GM10847 (cell line): ENCODE data around the gene SCCPDH.

ENCODE experiments used
- POLR2A ChIP-seq: IDR thresholded peaks from 2 replicates; pipeline ENCODE4 v1.6.1; 2011; ENCODE audit not compliant: insufficient read length; ENCODE audit errors: extremely low read depth

SCCPDH gene

DNA sequence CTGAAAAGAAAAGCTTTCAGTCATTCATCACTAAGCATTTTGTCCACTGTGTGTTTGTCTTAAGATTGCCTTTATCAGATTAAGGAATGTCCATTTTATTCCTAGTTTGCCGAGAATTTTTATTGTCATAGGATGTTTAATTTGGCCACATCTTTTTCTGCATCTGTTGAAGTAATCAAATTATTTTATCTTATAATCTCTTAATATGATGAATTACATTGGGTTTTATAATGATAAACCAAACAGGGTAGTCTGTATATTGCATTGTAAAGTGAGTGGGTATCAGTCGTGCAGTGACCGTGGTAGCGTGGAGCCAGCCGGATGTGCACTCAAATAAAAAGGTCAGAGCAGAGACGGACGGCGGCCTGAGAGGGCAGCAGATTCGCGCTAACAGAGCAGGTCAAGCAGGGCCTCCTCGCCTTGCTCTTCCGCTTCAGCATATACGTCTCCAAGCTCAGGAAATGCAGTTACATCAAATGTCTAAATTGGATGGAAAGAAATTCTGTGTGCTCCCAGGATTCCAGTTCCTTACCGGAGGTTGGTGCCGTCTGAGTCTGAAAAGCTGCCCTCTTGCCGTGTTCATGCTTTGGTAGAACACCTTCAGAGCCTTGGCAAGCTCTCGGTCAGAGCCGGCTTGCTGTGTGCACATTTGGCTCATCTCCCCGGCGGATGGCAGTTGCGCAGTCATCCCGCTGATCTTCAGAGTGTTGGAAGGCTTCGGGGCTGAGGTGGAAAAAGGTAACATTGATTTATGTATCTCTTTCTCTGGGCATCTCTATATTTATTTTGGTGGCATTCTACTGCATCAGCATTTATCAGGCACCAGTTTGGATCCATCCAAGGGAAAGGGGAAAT is 51.5 kb downstream of the SCCPDH start:
- no peak for TF ChIP-seq POLR2A

DNA sequence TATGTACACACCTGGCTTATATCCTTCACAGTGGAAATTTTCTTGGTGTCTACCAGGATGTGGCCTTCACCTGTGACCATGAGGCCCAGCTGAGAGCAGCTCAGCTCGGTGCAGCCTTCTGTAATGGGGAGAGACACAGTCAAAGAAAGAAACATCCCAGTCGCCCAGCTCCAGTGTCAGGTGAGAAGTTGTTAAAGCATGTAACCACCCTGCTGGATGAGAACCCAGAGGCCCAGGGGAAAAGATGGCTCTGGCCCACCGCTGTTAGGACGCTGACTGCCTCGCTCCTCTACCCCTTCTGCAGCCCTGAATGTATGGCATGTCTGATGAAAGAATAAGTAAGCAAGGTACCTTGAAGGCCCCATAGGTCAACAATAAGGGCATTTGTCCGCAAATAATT is 52.7 kb downstream of the SCCPDH start:
- no peak for TF ChIP-seq POLR2A

DNA sequence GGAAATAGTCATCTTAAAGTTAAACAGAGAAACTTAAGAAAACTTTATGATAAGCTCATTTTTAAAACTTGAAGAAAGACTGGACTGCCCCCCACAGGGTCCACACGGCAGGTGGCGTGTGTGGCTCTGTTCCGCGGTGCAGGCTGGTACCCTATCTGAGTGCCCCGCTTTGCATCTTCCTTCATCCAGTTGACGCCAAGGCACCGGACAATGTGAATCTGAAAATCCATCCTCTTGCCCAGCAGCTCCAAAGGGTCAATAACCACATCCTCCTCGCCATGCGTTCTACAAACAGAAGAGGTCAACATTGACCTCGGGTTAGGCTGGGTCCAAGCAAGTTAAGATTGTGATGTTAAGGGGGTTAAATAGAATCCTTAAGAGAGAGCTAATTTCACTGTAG is 54.5 kb downstream of the SCCPDH start:
- no peak for TF ChIP-seq POLR2A

DNA sequence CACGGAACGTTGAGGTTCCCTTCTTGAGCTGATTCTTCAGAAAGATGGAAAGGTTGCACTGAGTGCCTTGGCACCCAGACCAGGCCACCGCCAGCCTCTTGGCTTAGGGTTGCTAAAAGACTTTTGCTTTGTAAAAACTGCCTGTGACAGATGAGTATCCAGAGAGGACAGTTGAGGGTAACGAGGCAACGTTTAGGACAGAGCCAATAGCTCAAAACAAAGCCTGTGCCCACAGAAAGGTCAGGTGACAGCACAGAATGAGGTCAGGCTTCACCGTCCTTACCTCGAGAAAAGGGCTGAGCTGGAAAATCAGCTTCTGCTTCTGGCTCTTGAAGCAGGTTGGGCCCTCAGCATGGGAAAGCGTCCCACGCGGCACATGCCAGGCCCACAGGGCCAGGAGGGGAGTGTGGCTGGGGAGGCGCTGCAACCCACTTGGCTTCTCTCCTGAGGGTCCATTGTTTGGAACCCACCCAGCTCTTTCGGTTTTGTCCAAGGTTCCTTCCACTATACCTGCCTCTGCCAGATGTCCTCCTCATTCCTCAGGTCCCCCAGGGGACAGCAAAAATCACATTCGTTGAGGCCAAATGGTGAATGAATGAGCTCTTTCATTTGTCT is 55.5 kb downstream of the SCCPDH start:
- no peak for TF ChIP-seq POLR2A

DNA sequence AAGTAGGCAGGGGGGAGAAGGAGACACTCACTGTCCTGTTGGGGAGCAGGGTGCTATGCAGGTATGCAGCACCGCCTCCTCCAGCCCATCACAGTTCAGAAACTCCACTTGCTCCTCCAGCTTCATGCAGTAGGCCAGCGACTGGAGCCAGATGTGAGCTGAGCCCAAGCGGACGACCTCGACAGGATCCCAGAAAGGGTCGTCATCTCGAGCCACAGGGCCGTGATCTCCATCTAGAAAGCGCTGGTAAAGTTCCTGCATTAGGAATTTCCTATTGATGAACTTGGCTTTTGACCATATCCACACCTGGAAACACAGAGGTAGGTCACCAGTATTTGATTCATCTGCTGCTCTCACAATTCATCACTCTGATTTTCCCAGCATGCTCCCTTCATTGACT is 56.1 kb downstream of the SCCPDH start:
- TF ChIP-seq POLR2A = no peak

DNA sequence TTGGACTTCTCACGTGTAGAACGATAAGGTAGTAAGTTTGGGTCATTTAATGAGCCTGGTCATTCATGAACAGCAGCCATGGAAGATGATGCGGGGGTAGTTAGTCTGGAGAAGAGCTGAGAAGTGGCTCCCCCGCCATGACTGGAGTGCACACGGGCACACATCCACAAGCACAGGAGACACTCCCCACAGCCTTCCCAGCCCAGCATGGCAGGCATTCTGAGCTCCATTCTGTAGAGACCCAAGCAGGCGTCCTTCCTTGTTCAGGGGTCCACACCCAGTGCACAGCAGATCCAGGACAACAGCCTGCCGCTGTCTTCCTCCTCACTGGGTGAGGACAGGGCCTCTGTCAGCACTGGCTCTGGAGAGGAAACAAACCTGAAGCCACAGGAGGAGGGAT is 57.0 kb downstream of the SCCPDH start:
- TF ChIP-seq POLR2A = no peak

DNA sequence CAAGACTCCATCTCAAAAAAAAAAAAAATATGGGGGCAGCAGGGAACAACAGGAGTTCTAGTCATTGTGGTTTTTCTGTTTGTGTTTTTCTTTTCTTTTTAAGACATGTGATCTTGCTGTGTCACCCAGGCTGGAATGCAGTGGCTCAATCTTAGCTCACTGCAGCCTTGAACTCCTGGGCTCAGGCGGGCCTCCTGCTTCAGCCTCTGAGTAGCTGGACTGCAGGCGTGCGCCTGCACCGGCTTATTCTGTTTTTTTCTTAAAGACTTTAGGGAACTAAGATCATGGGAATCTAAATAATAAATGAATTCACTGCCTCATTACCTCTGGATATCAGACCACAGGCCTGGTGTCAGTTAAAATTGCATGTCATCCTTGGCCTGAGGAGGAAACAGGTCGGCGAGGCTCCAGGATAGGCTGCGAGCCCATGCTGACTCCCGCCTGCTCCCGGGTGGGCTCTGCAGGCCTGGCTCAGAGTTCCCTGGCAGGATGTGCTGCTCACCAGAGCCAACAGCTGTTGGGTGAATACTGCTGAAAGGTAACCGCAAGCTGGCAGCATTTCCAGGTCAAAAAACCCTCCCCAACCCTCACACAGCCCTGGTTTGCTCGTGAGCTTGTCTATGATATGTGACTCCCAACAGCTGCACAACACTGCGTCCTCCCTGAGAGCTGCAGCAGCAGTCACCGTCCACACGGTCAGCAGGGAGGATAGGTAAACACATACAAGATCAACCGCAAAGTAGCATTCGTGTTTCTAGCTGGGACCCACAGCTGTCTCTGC is 58.1 kb downstream of the SCCPDH start:
- TF ChIP-seq POLR2A = no peak

DNA sequence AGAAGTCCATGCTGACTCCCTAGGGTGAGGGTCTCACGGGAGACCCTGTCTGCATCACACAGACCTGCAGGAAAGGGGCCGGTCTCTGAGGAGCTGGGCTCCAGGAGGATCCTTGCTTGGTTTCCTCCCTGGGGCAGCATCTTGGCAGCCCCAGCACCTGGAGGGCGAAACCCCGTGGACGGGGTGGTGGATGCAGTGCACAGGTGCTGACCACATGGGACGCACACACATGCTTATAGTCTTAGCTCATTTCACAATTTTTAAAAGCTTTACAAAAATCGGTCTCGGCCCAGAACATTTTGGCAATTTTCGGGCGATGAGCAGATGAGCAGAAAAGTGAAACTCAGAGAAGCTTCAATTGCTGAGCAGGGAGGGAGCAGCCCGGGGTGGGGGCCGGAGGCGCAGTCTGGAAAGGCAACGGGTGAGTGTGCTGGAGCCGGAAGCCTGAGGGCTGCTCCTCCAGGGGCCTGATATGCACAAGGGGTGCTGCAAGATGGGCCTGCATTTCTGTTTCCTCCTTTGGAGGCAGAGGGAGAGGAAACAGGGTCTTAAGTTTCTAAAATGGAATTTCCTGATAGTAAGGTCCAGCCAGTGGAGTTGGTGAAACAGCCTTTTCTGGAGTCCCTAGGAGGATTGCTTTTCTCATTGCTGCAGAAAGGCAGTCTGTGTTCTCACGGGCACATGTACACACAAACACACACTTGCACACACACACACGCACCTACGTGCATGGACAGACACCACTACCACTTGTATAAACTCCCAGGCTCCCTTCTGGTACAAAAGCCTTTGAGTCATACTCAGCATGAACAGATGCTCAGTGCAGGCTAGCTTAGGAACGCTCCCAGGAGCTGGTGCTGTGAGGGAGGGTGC is 60.6 kb downstream of the SCCPDH start:
- no peak for TF ChIP-seq POLR2A

DNA sequence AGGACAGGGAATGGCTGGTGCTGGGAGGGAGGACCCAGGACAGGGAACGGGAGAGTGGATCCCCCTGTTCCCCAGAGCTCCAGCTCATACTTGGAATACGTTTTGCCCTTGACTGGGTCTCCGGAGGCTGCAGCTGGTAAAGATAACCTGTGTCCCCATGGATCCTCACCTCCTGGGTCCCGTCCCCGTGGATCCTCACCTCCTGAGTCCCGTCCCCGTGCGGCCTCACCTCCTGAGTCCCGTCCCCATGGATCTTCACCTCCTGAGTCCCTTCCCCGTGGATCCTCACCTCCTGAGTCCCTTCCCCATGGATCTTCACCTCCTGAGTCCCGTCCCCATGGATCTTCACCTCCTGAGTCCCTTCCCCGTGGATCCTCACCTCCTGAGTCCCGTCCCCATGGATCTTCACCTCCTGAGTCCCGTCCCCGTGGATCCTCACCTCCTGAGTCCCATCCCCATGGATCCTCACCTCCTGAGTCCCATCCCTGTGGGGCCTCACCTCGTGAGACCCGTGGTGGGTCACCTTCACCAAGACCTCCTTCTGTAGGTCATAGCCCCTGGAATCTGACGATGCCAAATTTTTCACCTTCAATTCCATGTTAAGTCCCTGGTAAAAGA is 61.4 kb downstream of the SCCPDH start:
- no peak for TF ChIP-seq POLR2A

DNA sequence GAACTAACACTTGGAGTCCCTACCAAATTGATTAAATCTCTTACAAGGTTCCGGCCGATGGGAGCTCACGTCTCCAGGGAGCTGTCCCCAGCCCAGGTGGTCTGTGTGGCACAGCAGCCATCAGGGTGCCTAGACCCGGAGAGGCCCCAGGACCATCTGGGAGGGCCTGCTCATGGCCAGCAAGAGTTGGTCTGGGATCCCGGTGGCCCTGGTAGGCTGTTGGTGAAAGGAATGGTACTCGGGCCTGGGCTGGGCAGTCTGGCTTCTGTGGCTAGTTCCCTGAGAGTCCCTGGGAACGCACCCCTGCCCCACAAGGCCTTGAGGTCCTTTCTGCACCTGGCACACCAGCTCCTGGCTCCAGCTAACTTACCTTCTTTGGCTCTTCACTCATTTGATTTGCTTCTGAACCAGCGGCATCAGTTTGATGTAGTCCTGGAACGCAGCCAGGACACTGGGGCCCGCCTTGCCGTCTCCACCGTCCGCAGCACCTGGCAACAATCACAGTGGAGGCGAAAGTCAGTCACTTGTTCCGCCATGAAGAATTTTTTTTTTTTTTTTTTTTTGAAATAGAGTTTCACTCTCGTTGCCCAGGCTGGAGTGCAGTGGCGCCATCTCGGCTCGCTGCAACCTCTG is 62.5 kb downstream of the SCCPDH start:
- TF ChIP-seq POLR2A = no peak

DNA sequence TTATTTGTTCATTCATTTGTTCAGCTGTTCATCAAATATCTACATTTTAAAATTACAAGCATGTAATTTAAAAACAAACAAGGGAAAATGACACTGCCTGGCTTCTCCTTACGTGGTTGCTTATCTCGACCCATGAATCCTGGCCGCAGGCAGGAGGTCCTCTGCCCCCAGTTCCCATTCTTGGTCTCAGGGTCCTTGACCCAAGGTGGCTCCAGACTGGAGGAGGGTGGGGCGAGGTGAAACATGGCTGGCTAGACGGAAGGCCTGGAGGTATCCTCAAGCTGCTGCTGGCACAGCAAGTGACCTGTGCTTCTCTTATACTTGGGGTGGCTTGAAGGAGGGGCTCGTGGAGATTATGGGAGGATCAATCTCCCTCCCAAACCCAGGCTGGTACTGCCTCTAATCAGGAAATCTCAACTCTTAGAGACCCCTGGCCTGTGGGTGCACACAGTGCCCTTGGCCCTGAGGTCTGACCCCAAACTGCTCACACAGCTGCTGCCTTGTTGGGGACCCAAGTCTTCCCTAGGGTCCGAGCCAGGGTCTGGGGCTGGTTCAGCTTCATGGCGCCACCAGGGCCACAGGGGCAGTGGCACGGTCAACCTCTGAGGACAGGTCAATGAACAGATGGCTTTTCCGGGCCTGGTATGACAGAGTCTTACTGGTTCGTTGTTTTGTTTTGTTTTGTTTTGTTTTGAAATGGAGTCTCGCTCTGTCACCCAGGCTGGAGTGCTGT is 63.7 kb downstream of the SCCPDH start:
- no peak for TF ChIP-seq POLR2A

DNA sequence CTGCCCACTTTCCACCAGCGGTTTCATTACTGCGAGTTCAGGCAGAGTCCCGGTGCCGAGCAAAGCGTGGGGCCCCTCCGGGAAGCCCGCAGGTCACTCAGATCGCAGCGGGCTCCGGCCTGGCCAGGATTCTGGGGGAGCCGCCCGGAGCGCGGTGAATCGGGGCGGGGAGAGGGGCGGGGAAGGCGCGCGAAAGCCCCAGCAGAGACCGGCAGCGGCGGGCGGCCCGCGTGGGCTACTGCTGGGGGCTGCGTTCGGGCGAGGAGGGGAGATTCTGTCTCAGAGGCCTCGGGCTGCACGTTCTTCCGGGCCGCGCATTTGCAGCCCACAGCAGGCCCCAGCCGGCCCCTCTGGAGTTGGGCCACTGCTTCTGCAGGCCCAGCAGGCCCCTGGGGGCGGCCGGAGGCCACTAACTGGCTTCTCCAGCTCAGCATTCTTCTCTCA is 64.7 kb downstream of the SCCPDH start:
- TF ChIP-seq POLR2A = no peak

DNA sequence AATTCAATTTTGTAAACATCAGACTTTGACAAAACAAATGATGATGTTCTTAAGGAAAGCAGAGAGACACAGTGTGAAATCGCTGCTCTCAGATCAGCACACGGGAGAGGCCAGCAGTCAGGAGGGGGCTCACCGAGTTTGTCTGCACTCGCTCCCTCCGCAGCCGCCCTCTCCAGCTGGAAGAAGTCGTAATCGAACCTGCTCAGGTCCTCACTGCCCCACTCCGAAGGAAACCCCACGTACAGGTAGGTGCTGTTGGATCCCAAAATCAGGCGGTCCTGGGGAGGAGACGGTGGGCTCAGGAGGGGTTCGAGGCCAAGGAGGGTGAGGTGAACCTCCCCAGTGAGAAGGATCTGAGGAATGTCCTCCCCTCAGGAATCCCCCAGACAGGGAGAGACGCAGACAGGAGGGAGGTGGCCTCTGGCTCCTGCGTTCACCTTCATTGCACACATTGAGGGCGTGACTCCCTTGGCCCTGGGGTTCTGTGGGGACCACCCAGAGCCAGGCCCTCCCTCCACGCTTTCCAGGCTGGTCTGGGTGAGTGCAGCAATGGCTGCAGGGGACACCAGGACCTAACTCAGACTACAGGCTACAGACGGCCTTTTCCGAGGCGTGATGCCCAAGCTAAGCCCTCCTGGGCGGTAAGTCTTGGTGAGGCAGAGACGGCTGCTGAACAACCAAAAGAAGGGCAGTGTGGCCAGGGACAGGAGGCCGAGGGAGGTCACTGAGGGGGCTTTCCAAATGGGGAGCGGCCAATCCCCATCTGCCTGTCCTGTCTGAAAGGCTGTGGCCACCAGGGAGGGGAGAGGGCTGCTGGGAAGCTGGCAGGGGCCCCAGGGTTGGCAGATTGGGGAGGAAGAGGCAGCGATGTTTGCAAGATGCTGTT is 65.5 kb downstream of the SCCPDH start:
- TF ChIP-seq POLR2A = no peak

DNA sequence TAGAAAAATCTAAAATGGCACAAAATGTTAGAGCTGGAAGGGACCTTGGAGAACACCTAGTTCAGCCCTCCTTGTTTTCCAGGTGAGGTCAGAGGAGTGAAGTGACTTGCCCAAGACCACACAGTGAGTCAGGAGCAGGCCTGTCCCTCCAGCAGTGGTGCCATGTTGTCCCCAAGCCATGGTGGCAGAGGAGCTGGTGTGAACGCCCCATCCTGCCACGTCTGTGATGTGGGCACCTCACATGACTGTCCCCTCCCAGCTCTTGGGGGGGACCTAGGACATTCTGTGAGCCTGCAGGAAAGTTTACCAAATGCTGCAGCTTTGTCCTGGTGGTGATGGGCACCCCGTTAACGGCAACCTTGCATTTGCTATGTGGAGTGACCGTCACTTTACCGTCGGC is 66.2 kb downstream of the SCCPDH start:
- TF ChIP-seq POLR2A = no peak
